Hepatocyte (in vitro differentiated cells): ENCODE measurements around the gene C6orf52. TPM values are rescaled to one million over a fixed set of nuclear protein-coding genes. Genes with fewer than 3 reads are reported as not detected.
"Not testable (repeated sequence)": the region's sequence is repeated elsewhere in the genome, so short reads cannot be mapped to it uniquely, and the experiment has no call there.

ENCODE experiments used
- DNase-seq: peaks from one replicate; pipeline ENCODE4 v3.0.0-alpha.2; 2016; ENCODE audit warnings: low spot score
- H2AFZ ChIP-seq: fragments of 200-600 bp; sonication (generic); 2 replicates; pipeline ENCODE4 v1.6.0; 2016; ENCODE audit warnings: antibody characterized with exemption, mild to moderate bottlenecking
- H3K27ac ChIP-seq: fragments of 200-600 bp; sonication (generic); 2 replicates; pipeline ENCODE4 v1.5.1; 2016; ENCODE audit warnings: mild to moderate bottlenecking
- H3K27me3 ChIP-seq: fragments of 200-600 bp; sonication (generic); 2 replicates; pipeline ENCODE4 v1.6.1; 2016
- H3K36me3 ChIP-seq: fragments of 200-600 bp; sonication (generic); replicated peaks from 2 replicates; pipeline ENCODE4 v1.5.1; 2016; ENCODE audit warnings: low read depth; ENCODE audit not compliant: insufficient read depth
- H3K4me1 ChIP-seq: fragments of 200-600 bp; sonication (generic); 2 replicates; pipeline ENCODE4 v1.5.1; 2016; ENCODE audit warnings: mild to moderate bottlenecking, moderate library complexity; ENCODE audit not compliant: insufficient read depth
- H3K4me2 ChIP-seq: fragments of 200-600 bp; sonication (generic); 2 replicates; pipeline ENCODE4 v1.6.0; 2016
- H3K4me3 ChIP-seq: fragments of 200-600 bp; sonication (generic); 2 replicates; pipeline ENCODE4 v1.5.1; 2016; ENCODE audit warnings: mild to moderate bottlenecking
- H3K79me2 ChIP-seq: fragments of 200-600 bp; sonication (generic); 2 replicates; pipeline ENCODE4 v1.6.0; 2017; ENCODE audit warnings: mild to moderate bottlenecking
- H3K9me2 ChIP-seq: fragments of 200-600 bp; sonication (generic); replicated peaks from 2 replicates; pipeline ENCODE4 v1.6.0; 2017; ENCODE audit warnings: mild to moderate bottlenecking; ENCODE audit not compliant: insufficient read depth
- H3K9me3 ChIP-seq: fragments of 200-600 bp; sonication (generic); 2 replicates; pipeline ENCODE4 v1.5.1; 2016; ENCODE audit warnings: low read depth, mild to moderate bottlenecking
- H4K20me1 ChIP-seq: fragments of 200-600 bp; sonication (generic); 2 replicates; pipeline ENCODE4 v1.6.0; 2016; ENCODE audit warnings: mild to moderate bottlenecking; ENCODE audit not compliant: insufficient read depth, poor library complexity, severe bottlenecking
- CTCF ChIP-seq: fragments of 200-600 bp; sonication (generic); IDR thresholded peaks from 2 replicates; pipeline ENCODE4 v1.5.1; 2016; ENCODE audit warnings: antibody characterized with exemption, mild to moderate bottlenecking; ENCODE audit not compliant: poor library complexity
- EZH2 ChIP-seq: fragments of 200-600 bp; sonication (generic); IDR thresholded peaks from 2 replicates; pipeline ENCODE4 v1.6.1; 2016; ENCODE audit warnings: antibody characterized with exemption, mild to moderate bottlenecking, borderline replicate concordance
- EZH2phosphoT487 ChIP-seq: fragments of 200-600 bp; sonication (generic); IDR thresholded peaks from one replicate; pipeline ENCODE4 v1.6.1; 2018; ENCODE audit warnings: antibody characterized with exemption, mild to moderate bottlenecking, low read depth, moderate library complexity; ENCODE audit not compliant: unreplicated experiment, severe bottlenecking
- WGBS: methylation state at CpG from one replicate; pipeline ENCODE4 v1.1.6; 2016; ENCODE audit warnings: low lambda C conversion rate; ENCODE audit errors: missing lambda C conversion rate; 5-methylcytosine and 5-hydroxymethylcytosine counted together
- polyA plus RNA-seq: library from polyadenylated mRNA; unstranded; fragments of >200 nt; fragmentation: Nextera tagmentation; extraction: Ambion mirVana; gene quantifications from 2 replicates; pipeline ENCODE4 v1.2.1, GENCODE V29; 2016
- total RNA-seq: library from RNA; depleted of rRNA; stranded (reverse); fragments of >200 nt; gene quantifications from 2 replicates; pipeline ENCODE4 v1.2.3, GENCODE V29; 2014

Gene C6orf52
- total and polyA plus RNA-seq, 2 experiments from 2014 or later = 1.2 to 6.8 TPM

- Histone ChIP-seq H2AFZ (no peak overlapping the region), H4K20me1 (no peaks in the 10 kb centered on the region), H3K4me2 (no peak overlapping the region), H3K79me2 (no peaks in the 10 kb centered on the region), H3K27me3 (no peaks in the 10 kb centered on the region), H3K36me3 (no peaks in the 10 kb centered on the region), H3K27ac (no peak overlapping the region), H3K9me2 (no peaks in the 10 kb centered on the region), H3K4me1 (no peaks in the 10 kb centered on the region), H3K4me3 (no peak overlapping the region), H3K9me3 (no peaks in the 10 kb centered on the region)
- TF ChIP-seq CTCF (no peak), EZH2 (no peak), EZH2phosphoT487 (no peak)
- 93% methylated on average over 6 of the region's 6 CpGs for WGBS
- DNase-seq = no peak
Measured at GRCh38 chr6:10668126-10668917, 26.1 kb downstream of the C6orf52 start.

GRCh38 chr6:10665595-10665994 is 28.8 kb downstream of the C6orf52 start:
- not testable (repeated sequence) for H3K27ac ChIP-seq, H3K36me3 ChIP-seq, H3K4me2 ChIP-seq, H4K20me1 ChIP-seq, H3K27me3 ChIP-seq, DNase-seq, H3K9me3 ChIP-seq, H3K79me2 ChIP-seq, H3K9me2 ChIP-seq, H3K4me1 ChIP-seq, H3K4me3 ChIP-seq, H2AFZ ChIP-seq
- 89% methylated on average over 1 of the region's 1 CpG for WGBS

GRCh38 chr6:10662742-10663141 is 31.7 kb downstream of the C6orf52 start:
- Histone ChIP-seq H3K4me1 (no peaks in the 10 kb centered on the region), H3K9me3 (no peaks in the 10 kb centered on the region), H3K9me2 (no peaks in the 10 kb centered on the region), H3K27me3 (no peaks in the 10 kb centered on the region), H3K4me2 (no peak overlapping the region), H2AFZ (no peak overlapping the region), H3K27ac (no peak overlapping the region), H4K20me1 (no peaks in the 10 kb centered on the region), H3K79me2 (no peaks in the 10 kb centered on the region), H3K36me3 (no peaks in the 10 kb centered on the region), H3K4me3 (no peak overlapping the region)
- 91% methylated on average over 2 of the region's 2 CpGs for WGBS
- TF ChIP-seq EZH2 (no peak), EZH2phosphoT487 (no peak), CTCF (no peak)
- DNase-seq = no peak

- no peak overlapping the region for H3K4me3 ChIP-seq
- no peak overlapping the region for H3K27ac ChIP-seq
- no peaks in the 10 kb centered on the region for H3K27me3 ChIP-seq
- H3K4me1 ChIP-seq = no peaks in the 10 kb centered on the region
- no peak for TF ChIP-seq EZH2
- no peak for TF ChIP-seq CTCF
- TF ChIP-seq EZH2phosphoT487 = no peak
- H3K9me3 ChIP-seq = no peaks in the 10 kb centered on the region
- WGBS = 92% methylated on average over 8 of the region's 8 CpGs
- no peaks in the 10 kb centered on the region for H4K20me1 ChIP-seq
- DNase-seq = no peak
- H3K4me2 ChIP-seq = no peak overlapping the region
- H3K9me2 ChIP-seq = no peaks in the 10 kb centered on the region
- no peaks in the 10 kb centered on the region for H3K79me2 ChIP-seq
- no peaks in the 10 kb centered on the region for H3K36me3 ChIP-seq
- H2AFZ ChIP-seq = no peak overlapping the region
Measured at GRCh38 chr6:10662207-10662606, 32.2 kb downstream of the C6orf52 start.

GRCh38 chr6:10660431-10661191 is 33.8 kb downstream of the C6orf52 start:
- H3K36me3 ChIP-seq, H3K4me1 ChIP-seq, H3K4me3 ChIP-seq, H3K9me2 ChIP-seq, H3K27me3 ChIP-seq, H3K79me2 ChIP-seq, H3K27ac ChIP-seq, H3K9me3 ChIP-seq, DNase-seq, H4K20me1 ChIP-seq: not testable (repeated sequence)
- Histone ChIP-seq H3K4me2 (peak overlapping the region; percentile 83), H2AFZ (peak overlapping the region; percentile 78)
- 94% methylated on average over 11 of the region's 11 CpGs for WGBS
